Aorta (tissue), 5 donors: Measurements from ENCODE around the gene RAD1. TPM values are rescaled to one million over a fixed set of nuclear protein-coding genes. Genes with fewer than 3 reads are reported as not detected.

Experiments used
- ATAC-seq: fragments of 200-7000 bp; cut with Tn5 transposase; one replicate; pipeline ENCODE4 v1.9.1; 2022; ENCODE audit warnings: moderate library complexity; ENCODE audit not compliant: low FRiP score
- DNase-seq, 2 donors: peaks; one replicate each; pipeline ENCODE4 v3.0.0-alpha.2; 2020
- H3K27ac ChIP-seq, 2 donors: one replicate each; pipeline ENCODE4 v1.5.1; 2013; ENCODE audit warnings: low read length in 2 of 2, mild to moderate bottlenecking in 2 of 2, moderate library complexity in 2 of 2, control low read depth in 1 of 2, inconsistent platforms in 1 of 2, low read depth in 1 of 2
- H3K27me3 ChIP-seq, 2 donors: one replicate each; pipeline ENCODE4 v1.6.1; 2013; ENCODE audit warnings: control low read depth in 1 of 2, low read length in 1 of 2, mild to moderate bottlenecking in 1 of 2, moderate library complexity in 1 of 2; ENCODE audit not compliant: insufficient read depth in 2 of 2, control insufficient read depth in 1 of 2
- H3K36me3 ChIP-seq, 2 donors: one replicate each; pipeline ENCODE4 v1.6.1; 2013; ENCODE audit warnings: control low read depth in 1 of 2, low read length in 1 of 2, mild to moderate bottlenecking in 1 of 2; ENCODE audit not compliant: insufficient read depth in 2 of 2, control insufficient read depth in 1 of 2
- H3K4me1 ChIP-seq, 2 donors: one replicate each; pipeline ENCODE4 v1.6.1; 2013; ENCODE audit warnings: low read length in 2 of 2, control low read depth in 1 of 2, mild to moderate bottlenecking in 1 of 2, moderate library complexity in 1 of 2; ENCODE audit not compliant: insufficient read depth in 2 of 2, control insufficient read depth in 1 of 2
- H3K4me3 ChIP-seq, 2 donors: one replicate each; pipeline ENCODE4 v1.5.1; 2013; ENCODE audit warnings: low read length in 2 of 2, control low read depth in 1 of 2, mild to moderate bottlenecking in 1 of 2
- H3K9me3 ChIP-seq: one replicate; pipeline ENCODE4 v1.6.1; 2013; ENCODE audit warnings: mild to moderate bottlenecking, low read length; ENCODE audit not compliant: control insufficient read depth
- WGBS, 2 donors: extraction: QIAGEN DNeasy Blood & Tissue Kit; methylation state at CpG; one replicate each; pipeline ENCODE4 v1.1.7; 2013; 5-methylcytosine and 5-hydroxymethylcytosine counted together
- intact Hi-C, 2 donors: fragments of 100-400 bp; cut with DNase I; formaldehyde crosslinking; loops; one replicate each; pipeline versions ENCODE4 v1.14.2 to v1.15.0; 2022
- polyA plus RNA-seq, 2 donors: library from polyadenylated mRNA; stranded (reverse); fragments of 200-250 nt; gene quantifications; one replicate each; pipeline ENCODE4 v1.2.3, GENCODE V29; 2013
- total RNA-seq, 2 donors: library from RNA; stranded (reverse); fragmentation: NEBNext Ultra II Directional; extraction: Animal tissue kit (Norgen Biotek cat#: 25700); gene quantifications; one replicate each; pipeline ENCODE4 v1.2.1, GENCODE V29; 2021
- donor health status: healthy with polysubstance abuse.
- donor health status: Bipolar disorder and iron deficiency.
- donor health status: DM: no; HTN: no; CAD: no.
- donor health status: DM: no; HTN: no; CAD: no.
- donor health status: DM: yes; HTN: yes; CAD: no.

RAD1 gene
- total and polyA plus RNA-seq, 4 donors, result 17.9 to 21.2 (median 19.3) TPM

GRCh38 chr5:34903260-34903659 lies 12.0 kb downstream of the RAD1 start:
- H3K27ac ChIP-seq, result no peak overlapping the region
- H3K4me3 ChIP-seq, result no peak overlapping the region
- H3K9me3 ChIP-seq, result no peaks in the 10 kb centered on the region
- intact Hi-C loops, result no loop called here
- WGBS, 2 donors, result 95 to 96% methylated on average over 1 of the region's 1 CpG
- DNase-seq, result no peak
- no peaks in the 10 kb centered on the region for H3K27me3 ChIP-seq
- no peaks in the 10 kb centered on the region for H3K4me1 ChIP-seq
- peaks cover 0 to 3% of the 10 kb centered on the region in 2 donors for H3K36me3 ChIP-seq
- ATAC-seq, result no peak

- ATAC-seq (no peak), DNase-seq (no peak)
- H3K4me3 ChIP-seq, result no peak overlapping the region
- no peaks in the 10 kb centered on the region for H3K9me3 ChIP-seq
- no peaks in the 10 kb centered on the region for H3K4me1 ChIP-seq
- intact Hi-C loops, result no loop called here
- 85 to 86% methylated on average over 6 of the region's 6 CpGs for WGBS, 2 donors
- H3K36me3 ChIP-seq, result peaks cover 0 to 1% of the 10 kb centered on the region in 2 donors
- no peak overlapping the region for H3K27ac ChIP-seq
- no peaks in the 10 kb centered on the region for H3K27me3 ChIP-seq
Observed at GRCh38 chr5:34900652-34901051, 14.7 kb downstream of the RAD1 start.

GRCh38 chr5:34899066-34899465 lies 16.2 kb downstream of the RAD1 start:
- Histone ChIP-seq H3K4me3 (no peak overlapping the region), H3K9me3 (no peaks in the 10 kb centered on the region), H3K4me1 (no peaks in the 10 kb centered on the region), H3K36me3 (peaks cover 0 to 1% of the 10 kb centered on the region in 2 donors), H3K27me3 (no peaks in the 10 kb centered on the region), H3K27ac (no peak overlapping the region)
- ATAC-seq (no peak), DNase-seq (no peak)
- 88 to 89% methylated on average over 2 of the region's 2 CpGs for WGBS, 2 donors
- intact Hi-C loops, result loop anchor here (2.0 to 10.0 kb wide), 4 partner anchors 242 to 412 kb away; partner anchors contain the start of gene RAI14 (in 2 of the 2)

- ATAC-seq (peak; percentile 86), DNase-seq (peak; percentile 64 to 80)
- H3K9me3 ChIP-seq, result no peaks in the 10 kb centered on the region
- no peak overlapping the region for H3K27ac ChIP-seq
- H3K36me3 ChIP-seq, result peaks cover 0 to 1% of the 10 kb centered on the region in 2 donors
- no peak overlapping the region for H3K4me3 ChIP-seq
- no peaks in the 10 kb centered on the region for H3K4me1 ChIP-seq
- no peaks in the 10 kb centered on the region for H3K27me3 ChIP-seq
- intact Hi-C loops, result loop anchor here (1.0 to 10.0 kb wide), 5 partner anchors 241 to 412 kb away; partner anchors contain the start of gene RAI14 (in 2 of the 2)
- WGBS, 2 donors, result 0 to 1% methylated on average over 3 of the region's 3 CpGs
Observed at GRCh38 chr5:34898258-34898895, 16.9 kb downstream of the RAD1 start.

- Histone ChIP-seq H3K9me3 (no peaks in the 10 kb centered on the region), H3K27me3 (no peaks in the 10 kb centered on the region), H3K27ac (no peak overlapping the region), H3K36me3 (peaks cover 0 to 1% of the 10 kb centered on the region in 2 donors), H3K4me3 (no peak overlapping the region), H3K4me1 (no peaks in the 10 kb centered on the region)
- DNase-seq (no peak), ATAC-seq (no peak)
- intact Hi-C loops, result loop anchor here (1.0 to 10.0 kb wide), 5 partner anchors 240 to 411 kb away; partner anchors contain the start of gene RAI14 (in 2 of the 2)
Observed at GRCh38 chr5:34897646-34898045, 17.7 kb downstream of the RAD1 start.

- Histone ChIP-seq H3K9me3 (no peaks in the 10 kb centered on the region), H3K36me3 (no peaks in the 10 kb centered on the region), H3K27ac (no peak overlapping the region), H3K27me3 (no peaks in the 10 kb centered on the region), H3K4me3 (no peak overlapping the region), H3K4me1 (peaks cover 0 to 3% of the 10 kb centered on the region in 2 donors)
- intact Hi-C loops, result loop anchor here (5.0 to 10.0 kb wide), 3 partner anchors 239 to 374 kb away; partner anchors contain the start of gene RAI14 (in 2 of the 2)
- ATAC-seq (no peak), DNase-seq (no peak)
- 88 to 89% methylated on average over 2 of the region's 2 CpGs for WGBS, 2 donors
Observed at GRCh38 chr5:34895641-34896419, 19.5 kb downstream of the RAD1 start.

- Histone ChIP-seq H3K27me3 (no peaks in the 10 kb centered on the region), H3K4me1 (peaks cover 0 to 3% of the 10 kb centered on the region in 2 donors), H3K27ac (no peak overlapping the region), H3K9me3 (no peaks in the 10 kb centered on the region), H3K4me3 (no peak overlapping the region), H3K36me3 (no peaks in the 10 kb centered on the region)
- intact Hi-C loops, result loop anchor here (5.0 to 10.0 kb wide), 3 partner anchors 237 to 372 kb away; partner anchors contain the start of gene RAI14 (in 2 of the 2)
- DNase-seq, result no peak
- no peak for ATAC-seq
- 97 to 98% methylated on average over 1 of the region's 1 CpG for WGBS, 2 donors
Observed at GRCh38 chr5:34894716-34895115, 20.6 kb downstream of the RAD1 start.

GRCh38 chr5:34892414-34892813 lies 22.9 kb downstream of the RAD1 start:
- Histone ChIP-seq H3K27ac (no peak overlapping the region), H3K27me3 (no peaks in the 10 kb centered on the region), H3K9me3 (no peaks in the 10 kb centered on the region), H3K36me3 (no peaks in the 10 kb centered on the region), H3K4me3 (no peak overlapping the region), H3K4me1 (peaks cover 0 to 3% of the 10 kb centered on the region in 2 donors)
- intact Hi-C loops, result loop anchor here in 1 of 2 donors (10.0 kb wide), 1 partner anchor 238 kb away; the partner anchor contains the start of gene RAI14
- WGBS, 2 donors, result 88 to 89% methylated on average over 6 of the region's 6 CpGs
- no peak for ATAC-seq
- no peak for DNase-seq
